Epithelial cell of esophagus (primary cell): ENCODE data around the gene DDC.
"Not testable (repeated sequence)": the region's sequence is repeated elsewhere in the genome, so short reads cannot be mapped to it uniquely, and the experiment has no call there.

ENCODE experiments used
- DNase-seq: peaks from one replicate; pipeline ENCODE4 v3.0.0; 2010; ENCODE audit warnings: low read depth
- H3K4me3 ChIP-seq: 2 replicates; pipeline ENCODE4 v1.5.1; 2011; ENCODE audit warnings: mild to moderate bottlenecking, low read length, control low read depth
- CTCF ChIP-seq: IDR thresholded peaks from 2 replicates; pipeline ENCODE4 v1.5.1; 2011; ENCODE audit warnings: low read depth, mild to moderate bottlenecking, low read length, control low read depth, inconsistent platforms; ENCODE audit not compliant: insufficient read depth; ENCODE audit errors: missing control alignments

DDC gene

GRCh38 chr7:50577569-50577968 lies 12.4 kb upstream of the DDC start:
- DNase-seq, result no peak
- no peak overlapping the region for H3K4me3 ChIP-seq
- no peak for TF ChIP-seq CTCF

GRCh38 chr7:50576388-50576787 lies 11.2 kb upstream of the DDC start:
- DNase-seq, H3K4me3 ChIP-seq: not testable (repeated sequence)

DNA sequence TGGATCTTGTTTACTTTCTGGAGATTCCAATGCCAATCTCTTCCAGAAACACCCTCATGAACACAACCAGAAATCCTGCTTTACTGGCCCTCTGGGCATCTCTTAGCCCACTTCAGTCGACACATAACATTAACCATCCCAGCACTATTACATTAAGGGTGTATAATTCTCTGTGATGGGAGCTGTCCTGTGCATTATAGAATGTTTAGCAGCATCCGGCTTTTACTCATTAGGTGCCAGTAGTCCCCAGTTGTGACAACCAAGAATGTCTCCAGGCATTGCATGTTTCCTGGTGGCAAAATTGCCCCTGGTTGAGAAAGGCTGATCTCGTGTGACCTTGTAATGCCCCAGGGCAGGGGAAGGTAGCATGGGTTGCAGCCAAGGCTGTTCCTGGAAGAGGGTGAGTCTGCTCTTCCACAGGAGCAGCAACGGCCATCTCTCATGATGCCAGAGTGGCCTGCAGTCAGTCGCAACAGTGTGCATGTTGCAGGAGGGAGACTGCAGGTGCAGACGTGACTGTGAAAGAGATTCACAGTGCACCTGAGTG lies 2.6 kb upstream of the DDC start:
- no peak for DNase-seq
- H3K4me3 ChIP-seq, result no peak overlapping the region
- TF ChIP-seq CTCF, result no peak

GRCh38 chr7:50565977-50566376 lies 772 bp upstream of the DDC start:
- no peak for TF ChIP-seq CTCF
- no peak for DNase-seq
- no peak overlapping the region for H3K4me3 ChIP-seq

DNA sequence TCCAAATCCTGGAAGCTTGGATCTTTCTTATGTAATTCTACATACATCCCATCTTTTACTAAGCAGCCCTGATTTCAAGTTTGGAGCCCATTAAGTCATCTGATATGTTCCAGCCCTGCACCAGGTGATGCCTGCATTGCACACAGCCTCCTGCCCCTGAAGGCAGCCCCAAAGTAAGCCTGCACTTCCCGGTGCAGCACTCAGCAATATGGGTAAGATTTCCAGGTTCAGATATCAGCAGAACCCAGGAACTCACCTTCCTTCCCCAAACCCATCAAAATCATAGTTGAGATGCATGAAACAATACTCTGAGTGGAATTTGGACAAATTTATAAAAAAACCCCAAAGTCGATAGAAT lies 333 bp upstream of the DDC start:
- DNase-seq, result no peak
- TF ChIP-seq CTCF, result no peak
- H3K4me3 ChIP-seq, result no peak overlapping the region

DNA sequence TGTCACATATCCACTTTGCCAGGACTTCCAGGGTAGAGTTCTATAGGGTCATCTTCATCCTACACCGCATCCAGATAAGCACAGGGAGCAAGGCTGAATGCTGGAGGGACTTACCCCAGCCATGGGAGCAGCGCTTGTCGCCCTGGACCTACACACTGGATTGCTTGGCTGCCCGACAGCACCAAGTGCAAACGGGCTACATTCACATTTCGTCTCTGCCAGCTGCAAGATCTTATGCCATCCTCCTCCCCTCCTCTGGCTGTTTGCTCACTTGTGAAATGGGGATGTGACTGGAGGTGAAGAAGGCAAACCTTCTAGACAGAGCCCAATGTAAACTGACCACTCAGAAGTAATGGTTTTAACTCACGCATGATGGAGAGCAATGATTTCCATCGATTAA lies 1.0 kb downstream of the DDC start:
- H3K4me3 ChIP-seq, result no peak overlapping the region
- TF ChIP-seq CTCF, result no peak
- DNase-seq, result no peak

- no peak for DNase-seq
- no peak for TF ChIP-seq CTCF
These were observed 3.1 kb downstream of the DDC start for GRCh38 chr7:50562136-50562535.

More at GRCh38 chr7:50562136-50562535, 3.1 kb downstream of the DDC start:
- H3K4me3 ChIP-seq, result no peak overlapping the region
